Effector memory CD4-positive, alpha-beta T cell (primary cell): ENCODE data around the gene MAK.
"Not testable (repeated sequence)": the region's sequence is repeated elsewhere in the genome, so short reads cannot be mapped to it uniquely, and the experiment has no call there.

Source experiments
- DNase-seq, 3 donors: peaks; one replicate each; pipeline ENCODE4 v3.0.0-alpha.2; 2020
- H3K27ac ChIP-seq: 2 replicates; pipeline ENCODE4 v1.7.0; 2013; ENCODE audit warnings: mild to moderate bottlenecking, low read length, moderate library complexity; ENCODE audit not compliant: insufficient read depth, poor library complexity, severe bottlenecking
- H3K27me3 ChIP-seq: replicated peaks from 2 replicates; pipeline ENCODE4 v1.7.0; 2013; ENCODE audit warnings: mild to moderate bottlenecking, low read length; ENCODE audit not compliant: insufficient read depth, control insufficient read depth, poor library complexity, severe bottlenecking
- H3K36me3 ChIP-seq: 2 replicates; pipeline ENCODE4 v1.7.0; 2013; ENCODE audit warnings: mild to moderate bottlenecking, low read length, moderate library complexity; ENCODE audit not compliant: control insufficient read depth, insufficient read depth
- H3K4me1 ChIP-seq: 2 replicates; pipeline ENCODE4 v1.7.0; 2013; ENCODE audit warnings: low read length, mild to moderate bottlenecking; ENCODE audit not compliant: control insufficient read depth, insufficient read depth, poor library complexity, severe bottlenecking
- H3K4me3 ChIP-seq: 2 replicates; pipeline ENCODE4 v1.7.0; 2013; ENCODE audit warnings: low read length, low read depth, mild to moderate bottlenecking; ENCODE audit not compliant: insufficient read depth, poor library complexity, severe bottlenecking
- H3K9me3 ChIP-seq: 2 replicates; pipeline ENCODE4 v1.7.0; 2013; ENCODE audit warnings: mild to moderate bottlenecking, low read length, moderate library complexity; ENCODE audit not compliant: control insufficient read depth

The MAK gene

DNA sequence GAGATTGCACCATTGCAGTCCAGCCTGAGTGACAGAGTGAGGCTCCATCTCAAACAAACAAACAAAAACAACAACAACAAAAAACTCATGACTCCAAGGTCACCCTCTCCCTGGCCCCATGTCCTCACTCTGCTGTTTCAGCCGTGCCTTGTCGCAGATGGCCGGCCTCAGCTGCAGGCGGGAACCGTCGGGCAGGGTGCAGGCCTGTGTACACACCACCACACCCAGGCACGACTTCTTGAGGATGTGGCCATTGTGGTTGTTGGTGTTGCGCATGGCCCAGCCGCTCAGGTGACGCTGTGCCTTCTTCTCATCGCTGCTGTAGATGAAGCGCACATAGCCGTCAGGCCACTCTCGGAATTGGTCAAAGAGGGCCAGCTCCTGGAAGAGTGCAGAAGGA, 38.7 kb upstream of the MAK start:
- Histone ChIP-seq H3K27me3 (peaks cover 6% of the 10 kb centered on the region), H3K4me1 (no peaks in the 10 kb centered on the region), H3K4me3 (no peak overlapping the region), H3K9me3 (no peaks in the 10 kb centered on the region), H3K27ac (no peak overlapping the region), H3K36me3 (no peaks in the 10 kb centered on the region)
- no peak for DNase-seq

DNA sequence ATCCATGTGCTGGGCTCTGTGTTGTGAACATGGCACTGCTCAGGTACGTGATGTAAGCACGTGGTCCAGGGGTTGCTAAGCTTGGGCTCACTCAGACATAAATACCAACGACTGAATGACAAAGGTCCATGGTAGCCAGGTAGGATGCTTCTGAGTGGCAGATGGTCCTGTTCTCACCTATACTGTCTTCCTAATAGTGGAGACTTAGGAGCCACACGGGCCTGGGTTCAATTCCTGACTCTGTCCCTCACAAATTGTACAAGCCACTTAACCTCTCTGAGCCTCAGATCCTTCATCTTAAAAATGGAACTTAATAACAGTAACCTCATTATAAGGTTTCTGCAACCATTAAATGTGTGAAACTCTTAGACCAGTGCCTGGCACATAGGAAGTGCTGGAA, 36.7 kb upstream of the MAK start:
- Histone ChIP-seq H3K4me3 (no peak overlapping the region), H3K27me3 (no peaks in the 10 kb centered on the region), H3K36me3 (no peaks in the 10 kb centered on the region), H3K27ac (no peak overlapping the region), H3K9me3 (no peaks in the 10 kb centered on the region), H3K4me1 (no peaks in the 10 kb centered on the region)
- DNase-seq: no peak

GRCh38 chr6:10874207-10874606, 35.9 kb upstream of the MAK start:
- Histone ChIP-seq H3K4me3 (no peak overlapping the region), H3K4me1 (no peaks in the 10 kb centered on the region), H3K27ac (no peak overlapping the region), H3K27me3 (no peaks in the 10 kb centered on the region), H3K36me3 (no peaks in the 10 kb centered on the region), H3K9me3 (no peaks in the 10 kb centered on the region)
- DNase-seq: no peak

GRCh38 chr6:10873374-10873773, 35.0 kb upstream of the MAK start:
- no peak for DNase-seq
- no peak overlapping the region for H3K4me3 ChIP-seq
- no peaks in the 10 kb centered on the region for H3K4me1 ChIP-seq
- no peaks in the 10 kb centered on the region for H3K9me3 ChIP-seq
- H3K27ac ChIP-seq: no peak overlapping the region
- no peaks in the 10 kb centered on the region for H3K36me3 ChIP-seq
- H3K27me3 ChIP-seq: no peaks in the 10 kb centered on the region

DNA sequence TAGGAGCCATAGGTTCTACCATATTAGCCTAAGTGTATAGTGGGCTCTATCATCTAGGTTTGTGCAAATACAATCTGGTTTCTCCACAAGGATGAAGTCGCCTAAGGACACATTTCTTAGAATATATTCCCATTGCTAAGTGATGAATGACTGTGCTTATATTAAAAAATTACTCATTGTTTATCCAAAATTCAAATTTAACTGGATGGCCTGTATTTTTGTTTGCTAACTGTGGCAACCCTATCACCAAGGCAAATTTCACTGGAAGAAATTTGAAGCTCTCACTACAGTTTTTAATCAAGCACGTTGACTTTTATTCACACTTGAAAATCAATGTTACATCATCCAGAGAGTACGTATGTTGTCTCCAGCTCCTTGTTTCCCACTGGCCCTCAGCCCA, 29.6 kb upstream of the MAK start:
- Histone ChIP-seq H3K4me1 (no peaks in the 10 kb centered on the region), H3K27me3 (no peaks in the 10 kb centered on the region), H3K36me3 (no peaks in the 10 kb centered on the region), H3K27ac (no peak overlapping the region), H3K9me3 (no peaks in the 10 kb centered on the region), H3K4me3 (no peak overlapping the region)
- no peak for DNase-seq

- H3K9me3 ChIP-seq, H3K36me3 ChIP-seq, H3K4me3 ChIP-seq, H3K4me1 ChIP-seq, DNase-seq, H3K27me3 ChIP-seq, H3K27ac ChIP-seq: not testable (repeated sequence)
Measured at GRCh38 chr6:10866709-10867108, 28.4 kb upstream of the MAK start.

- not testable (repeated sequence) for H3K36me3 ChIP-seq, H3K4me1 ChIP-seq, H3K27me3 ChIP-seq, DNase-seq, H3K4me3 ChIP-seq, H3K9me3 ChIP-seq, H3K27ac ChIP-seq
Measured at GRCh38 chr6:10863031-10863430, 24.7 kb upstream of the MAK start.

DNA sequence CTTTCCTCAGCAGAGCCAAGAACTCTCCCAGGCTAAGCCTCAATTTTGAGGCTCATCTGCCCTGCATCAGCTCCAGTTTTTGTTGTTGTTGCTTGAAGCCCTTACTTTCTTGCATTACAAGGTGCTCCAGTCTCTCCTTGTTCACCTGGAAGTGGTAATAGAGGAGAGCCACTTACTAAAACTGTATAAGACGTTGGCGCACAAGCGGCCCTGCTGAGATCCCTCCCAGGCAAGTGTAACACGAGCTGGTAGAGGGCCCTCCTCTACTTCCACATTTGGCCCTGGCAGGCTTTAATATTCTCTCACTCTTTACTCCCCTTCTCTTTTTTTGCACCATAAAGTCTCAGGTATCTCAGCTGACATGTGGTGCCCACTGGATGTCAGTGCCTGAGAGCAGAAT, 24.0 kb upstream of the MAK start:
- Histone ChIP-seq H3K4me3 (no peak overlapping the region), H3K27ac (no peak overlapping the region), H3K4me1 (no peaks in the 10 kb centered on the region), H3K27me3 (no peaks in the 10 kb centered on the region), H3K36me3 (no peaks in the 10 kb centered on the region), H3K9me3 (no peaks in the 10 kb centered on the region)
- no peak for DNase-seq

DNA sequence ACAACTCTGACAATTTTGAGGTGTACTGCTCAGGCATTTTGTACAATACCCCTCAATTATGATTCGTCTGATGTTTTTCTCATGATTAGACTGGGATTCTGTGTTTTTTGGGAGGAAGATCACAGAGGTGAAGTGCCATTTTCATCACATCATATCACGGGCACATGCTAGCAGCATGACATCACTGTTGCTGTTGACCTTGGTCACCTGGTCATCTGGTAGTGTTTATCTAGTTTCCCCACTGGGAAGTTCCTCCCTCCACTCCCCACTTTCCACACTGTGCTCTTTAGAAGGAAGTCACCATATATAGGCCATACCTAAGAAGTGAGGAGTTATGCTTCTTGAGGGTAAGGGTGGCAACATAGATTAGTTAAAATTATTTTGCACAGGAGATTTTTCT, 22.7 kb upstream of the MAK start:
- Histone ChIP-seq H3K36me3 (no peaks in the 10 kb centered on the region), H3K27me3 (no peaks in the 10 kb centered on the region), H3K4me1 (no peaks in the 10 kb centered on the region), H3K27ac (no peak overlapping the region), H3K4me3 (no peak overlapping the region), H3K9me3 (no peaks in the 10 kb centered on the region)
- DNase-seq: no peak

GRCh38 chr6:10857259-10857658, 18.9 kb upstream of the MAK start:
- DNase-seq: no peak
- H3K27ac ChIP-seq: no peak overlapping the region

More at GRCh38 chr6:10857259-10857658, 18.9 kb upstream of the MAK start:
- Histone ChIP-seq H3K36me3 (no peaks in the 10 kb centered on the region), H3K9me3 (no peaks in the 10 kb centered on the region), H3K4me3 (no peak overlapping the region), H3K27me3 (no peaks in the 10 kb centered on the region), H3K4me1 (no peaks in the 10 kb centered on the region)
